Measurements from ENCODE around the gene CNTN4.

Gene CNTN4

DNA sequence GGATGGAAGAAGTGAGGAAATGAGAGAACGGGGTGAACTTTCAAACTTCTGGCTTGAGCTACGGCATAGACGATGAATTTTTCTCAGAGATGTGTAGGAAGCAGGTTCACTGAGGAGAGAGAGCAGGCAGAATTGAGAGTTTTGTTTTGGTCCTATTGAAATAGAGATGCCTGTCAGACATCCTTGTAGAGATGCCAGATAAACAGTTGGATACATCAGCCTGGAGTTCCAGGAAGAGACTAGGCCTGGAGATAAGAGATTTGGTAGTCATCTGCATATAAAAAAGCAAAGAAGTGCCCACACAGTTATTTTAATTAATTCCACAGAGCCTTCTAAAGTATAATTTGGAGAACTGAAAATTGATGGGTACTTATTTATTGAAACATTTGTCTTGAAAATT lies 515.9 kb downstream of the CNTN4 start:
- DNase-seq, result no peak

DNA sequence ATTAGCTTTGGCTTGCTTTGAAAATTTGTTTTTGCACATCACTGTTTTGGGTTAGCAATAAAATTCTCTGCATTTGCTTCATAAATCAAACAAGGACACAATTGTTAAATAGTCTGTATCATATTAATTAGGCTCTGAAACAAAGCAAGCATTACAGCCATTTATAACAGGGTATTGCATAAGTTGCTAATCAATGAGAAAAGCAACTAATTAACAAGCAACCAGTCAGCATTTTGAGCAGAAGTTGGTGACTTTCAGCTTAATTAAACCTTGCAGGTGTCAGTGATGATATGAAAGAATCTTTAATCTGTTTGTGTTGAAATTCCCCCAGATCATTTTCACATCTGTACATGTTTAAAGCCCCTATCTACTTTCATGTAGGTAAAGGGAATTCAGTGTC lies 516.4 kb downstream of the CNTN4 start:
- no peak for DNase-seq

DNA sequence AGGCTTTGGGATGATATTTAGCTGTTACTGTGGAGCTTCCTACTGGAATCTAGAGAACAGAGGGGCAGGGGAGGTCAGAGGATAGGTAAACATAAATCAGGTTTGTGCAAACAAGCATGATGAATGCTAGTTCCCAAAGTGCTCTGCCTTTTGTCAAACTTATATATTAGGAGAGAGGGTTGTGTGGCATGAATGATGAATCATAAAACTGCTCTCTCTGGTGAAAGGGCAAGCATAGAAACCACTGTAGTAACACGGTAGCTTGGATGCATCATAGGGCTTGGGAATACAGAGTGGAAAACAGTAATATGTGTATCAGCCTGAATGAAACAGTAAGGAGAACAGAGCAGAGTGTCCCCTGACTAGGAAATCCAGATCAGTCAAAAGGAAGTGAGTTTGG lies 524.8 kb downstream of the CNTN4 start:
- DNase-seq, result no peak

DNA sequence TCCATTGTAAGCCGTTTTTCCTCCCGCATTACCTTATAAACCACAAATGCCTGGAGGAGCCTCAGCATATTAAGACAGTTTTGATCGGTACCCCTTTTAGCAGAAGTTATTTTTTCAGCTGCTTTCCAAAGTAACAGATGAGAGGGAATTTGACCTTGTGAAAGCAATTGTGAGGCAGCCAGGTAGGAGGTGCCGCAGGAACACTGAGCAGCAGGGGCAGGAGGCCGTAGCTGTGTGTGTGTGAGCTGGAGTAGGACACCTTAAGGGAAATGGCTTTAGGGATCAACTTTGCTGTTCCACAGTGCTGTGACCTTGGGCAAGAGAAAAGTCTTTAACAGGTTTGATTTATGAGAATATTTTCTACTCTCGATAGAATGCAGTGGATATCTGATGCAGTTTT lies 529.5 kb downstream of the CNTN4 start:
- no peak for DNase-seq

DNA sequence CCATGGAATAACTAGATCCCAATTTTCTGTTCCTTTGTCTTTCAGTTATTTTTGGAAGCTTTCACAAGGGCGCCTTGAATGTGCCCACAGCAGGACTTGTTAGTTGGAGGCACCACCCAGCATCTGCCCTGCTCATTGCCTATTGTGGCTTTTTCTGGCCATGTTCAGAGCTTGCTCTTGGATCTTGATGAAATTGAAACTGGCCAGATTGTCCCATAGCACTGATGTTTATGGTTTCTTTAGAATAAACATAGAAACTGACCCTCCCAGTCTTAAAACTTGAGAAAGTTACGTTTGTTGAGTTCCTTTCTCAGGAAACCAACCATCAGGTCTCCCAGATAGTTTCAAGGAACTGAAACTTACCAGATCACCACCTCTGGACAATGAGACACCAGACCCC lies 536.8 kb downstream of the CNTN4 start:
- no peak for DNase-seq

DNA sequence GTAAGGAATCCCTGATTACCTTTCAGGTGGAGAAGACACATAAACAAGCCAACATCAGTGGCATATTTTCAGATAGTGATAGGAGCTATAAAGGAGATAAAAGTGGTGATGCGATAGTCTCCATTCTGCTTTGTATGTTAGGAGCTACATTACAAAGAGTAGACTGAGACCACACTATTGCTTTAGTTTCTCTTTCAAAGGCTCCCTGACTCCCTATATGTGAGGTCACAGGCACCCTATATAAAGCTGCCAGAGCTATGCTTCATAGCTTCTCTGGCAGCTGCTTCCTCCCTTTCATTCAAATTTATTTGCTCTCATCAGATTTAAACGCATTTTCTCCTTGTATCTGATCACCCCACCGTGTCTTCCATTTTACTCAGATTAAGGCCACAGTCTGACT lies 544.9 kb downstream of the CNTN4 start:
- DNase-seq, result no peak

DNA sequence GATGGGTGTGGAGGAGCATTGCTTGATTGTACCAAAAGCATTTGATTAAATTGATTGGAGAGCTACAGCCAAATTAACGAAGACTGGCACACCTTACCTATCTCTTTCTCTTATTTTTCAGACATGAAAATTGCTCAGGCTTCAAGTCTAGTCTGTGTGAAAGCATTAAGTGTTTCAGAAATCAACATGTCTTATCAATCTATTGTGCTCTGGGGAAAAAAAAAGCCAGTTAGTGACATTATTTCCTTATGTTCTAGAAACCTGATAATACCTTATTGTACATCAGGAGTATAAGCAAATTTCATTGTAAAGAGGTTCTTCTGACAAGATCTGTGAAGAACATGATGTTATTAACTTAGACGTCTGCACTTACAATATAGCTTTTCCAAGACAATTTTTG lies 546.3 kb downstream of the CNTN4 start:
- no peak for DNase-seq

DNA sequence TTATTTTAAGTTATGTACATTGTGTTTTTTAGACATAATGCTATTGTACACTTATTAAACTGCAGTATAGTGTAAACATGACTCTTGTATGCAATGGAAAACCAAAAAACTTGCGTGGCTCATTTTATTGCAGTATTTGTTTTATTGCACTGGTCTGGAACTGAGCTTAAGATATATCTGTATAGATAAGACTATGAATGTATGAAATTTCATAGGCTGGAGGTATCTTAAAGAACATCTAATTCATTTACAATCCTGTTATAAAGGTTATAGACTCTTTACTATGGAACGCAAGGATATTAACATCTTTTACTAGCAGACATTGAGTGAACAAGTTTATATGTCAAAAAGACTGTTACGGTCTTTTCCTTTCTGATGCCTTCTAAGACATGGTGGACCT lies 552.1 kb downstream of the CNTN4 start:
- no peak for DNase-seq

DNA sequence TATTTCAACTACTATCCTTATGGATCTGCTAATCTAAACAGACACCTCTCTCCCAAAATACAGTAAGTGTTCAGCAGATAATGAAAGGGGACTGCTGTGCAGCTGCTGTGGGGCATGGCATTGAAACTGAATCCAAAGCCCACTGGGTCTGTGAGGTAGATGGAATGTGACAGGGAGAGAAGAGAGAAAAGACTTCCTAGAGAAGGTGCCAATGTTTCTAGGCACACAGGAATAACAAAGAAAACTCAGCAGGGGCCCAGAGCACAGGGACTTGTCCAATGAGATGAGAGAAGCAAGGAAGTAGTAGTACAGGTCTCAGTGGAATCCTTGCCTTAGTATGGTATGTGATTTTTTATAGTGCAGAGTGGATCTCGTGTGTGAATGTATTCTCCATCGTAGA lies 553.7 kb downstream of the CNTN4 start:
- DNase-seq, result no peak

DNA sequence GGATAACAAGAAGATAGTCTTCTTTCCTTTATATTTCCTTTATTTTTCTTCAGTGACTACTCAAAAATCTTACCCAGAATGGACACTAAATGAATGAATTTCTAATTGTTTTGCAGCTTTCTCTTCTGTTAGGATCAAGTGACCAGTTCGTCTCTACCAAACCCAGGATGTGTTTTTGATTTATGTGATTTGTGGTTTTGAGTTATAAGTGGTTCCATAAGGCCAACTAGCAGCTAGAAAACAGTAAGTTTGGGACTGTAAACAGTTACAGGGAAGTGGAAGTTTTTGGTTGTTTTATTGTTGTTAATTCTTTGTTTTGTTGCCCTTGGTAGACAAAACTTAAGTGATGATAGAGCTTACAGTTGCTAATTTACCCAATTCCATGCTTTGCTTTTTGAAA lies 555.0 kb downstream of the CNTN4 start:
- no peak for DNase-seq

DNA sequence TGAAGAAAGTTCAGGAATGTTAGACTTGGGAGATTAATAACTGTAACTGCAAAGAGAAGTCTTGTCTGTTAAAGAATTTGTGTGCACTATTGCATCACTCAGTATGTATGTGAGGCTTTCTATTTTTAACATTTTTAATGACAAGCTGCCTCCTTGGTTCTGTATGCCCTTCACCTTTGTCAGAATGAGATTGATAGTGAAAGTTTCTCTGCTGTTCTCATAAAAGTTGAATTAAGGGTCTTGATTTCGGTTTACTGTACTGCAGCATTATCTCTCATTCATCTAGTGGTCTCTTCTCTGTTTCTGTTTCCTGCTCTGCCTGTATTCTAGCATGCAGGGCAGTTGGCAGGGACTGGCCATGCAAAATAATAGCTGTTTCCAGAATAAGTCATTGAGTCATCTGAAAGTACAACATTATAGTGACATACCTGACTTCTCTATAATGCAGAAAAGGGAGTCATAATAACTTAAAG lies 556.6 kb downstream of the CNTN4 start:
- DNase-seq, result no peak

DNA sequence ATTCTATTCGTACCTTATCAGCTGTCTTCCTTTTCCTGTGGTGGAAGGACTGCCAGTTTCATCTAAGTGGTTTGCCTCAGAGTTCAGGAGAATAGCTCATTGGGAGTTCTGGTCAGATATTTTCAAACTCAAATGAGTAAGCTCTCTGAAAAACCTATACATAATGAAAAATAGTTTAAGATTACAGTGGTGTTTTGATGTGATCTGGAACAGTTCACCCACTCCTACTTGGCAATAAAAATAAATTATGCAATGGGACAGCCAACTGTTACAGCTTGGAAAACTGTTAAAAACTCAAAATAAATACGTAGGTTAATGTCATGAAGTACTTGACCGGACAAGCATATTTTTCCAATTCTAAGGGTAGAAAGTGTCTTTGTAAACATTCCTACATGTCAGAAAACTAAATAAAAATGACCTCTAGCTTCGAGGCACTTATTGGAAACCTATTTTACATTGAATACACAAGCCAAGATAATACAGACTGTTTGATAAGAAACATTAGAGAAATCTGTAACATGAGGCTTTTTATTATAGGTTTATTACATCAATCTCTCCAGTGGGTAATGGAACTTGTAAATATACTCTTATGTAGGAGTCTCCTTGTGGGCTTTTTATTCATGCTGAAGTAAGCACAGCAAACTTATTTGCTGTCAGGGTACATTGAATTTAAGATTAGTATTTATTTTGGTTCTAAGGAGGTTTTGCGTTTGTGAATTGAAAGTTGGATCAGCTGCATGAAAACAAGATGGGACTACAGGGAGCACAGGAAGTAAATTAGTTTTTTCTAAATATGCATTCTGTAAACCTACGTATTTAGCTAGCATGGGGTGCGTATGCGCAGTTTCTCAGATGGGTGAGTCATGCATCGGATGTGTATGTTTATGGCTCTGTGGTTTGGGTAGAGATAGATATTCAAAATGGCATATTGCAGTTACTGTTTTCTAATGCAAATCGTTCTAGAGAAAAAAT lies 558.4 kb downstream of the CNTN4 start:
- DNase-seq, result no peak

DNA sequence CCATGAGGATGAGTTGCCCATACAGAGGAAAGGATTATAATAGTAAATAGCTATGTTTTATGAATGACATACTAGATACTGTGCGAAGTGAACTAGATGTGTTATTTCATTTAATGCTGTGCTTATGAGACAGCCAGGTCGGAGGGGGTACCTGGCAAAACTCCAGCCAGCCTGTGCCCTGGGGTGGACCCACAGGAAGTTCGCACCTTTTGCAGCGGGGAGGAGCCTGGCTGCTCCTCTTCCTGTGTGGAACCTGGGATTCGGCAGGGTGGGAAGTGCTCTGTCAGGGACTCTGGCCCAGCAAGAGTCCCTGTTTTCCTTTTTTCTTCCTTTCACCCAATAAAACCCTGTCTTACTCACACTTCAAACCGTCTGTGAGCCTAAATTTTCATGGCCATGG lies 559.3 kb downstream of the CNTN4 start:
- no peak for DNase-seq

DNA sequence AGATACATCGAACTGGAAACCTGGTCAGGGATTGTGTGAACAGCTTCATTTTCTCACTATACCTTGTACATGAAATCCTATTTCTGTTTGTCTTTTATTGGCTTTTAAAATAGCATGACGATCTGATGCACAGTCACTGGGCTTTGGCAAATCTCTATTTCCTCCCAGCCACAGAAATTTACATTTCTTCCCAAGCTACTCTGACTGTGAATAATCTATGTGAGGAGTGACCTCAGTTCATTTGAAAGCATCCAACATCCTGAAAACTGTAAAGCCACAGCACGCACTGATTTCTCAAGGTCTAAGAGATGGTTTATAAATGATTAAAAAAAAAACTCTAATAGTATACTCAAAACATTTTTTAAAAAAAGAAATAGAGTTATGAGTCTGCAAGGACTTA lies 561.2 kb downstream of the CNTN4 start:
- DNase-seq, result no peak

DNA sequence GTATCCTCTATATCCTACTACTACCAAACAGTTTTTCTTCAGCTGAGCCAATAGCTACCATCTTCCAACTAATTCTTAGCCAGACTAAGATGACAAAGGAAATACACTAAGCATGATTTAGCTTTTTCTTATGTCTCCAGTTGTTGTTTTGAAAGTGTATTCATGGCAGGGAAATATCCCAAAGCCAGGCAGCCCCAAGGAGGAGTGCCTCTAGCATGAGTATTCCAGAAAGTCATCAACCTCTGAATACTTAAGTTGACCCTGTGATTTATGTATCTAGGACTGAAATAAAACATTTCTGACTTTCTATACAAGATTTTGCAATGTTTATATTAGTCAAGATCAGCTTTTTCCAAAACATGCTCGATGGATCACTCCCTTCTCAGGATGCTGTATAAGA lies 562.4 kb downstream of the CNTN4 start:
- DNase-seq, result no peak

DNA sequence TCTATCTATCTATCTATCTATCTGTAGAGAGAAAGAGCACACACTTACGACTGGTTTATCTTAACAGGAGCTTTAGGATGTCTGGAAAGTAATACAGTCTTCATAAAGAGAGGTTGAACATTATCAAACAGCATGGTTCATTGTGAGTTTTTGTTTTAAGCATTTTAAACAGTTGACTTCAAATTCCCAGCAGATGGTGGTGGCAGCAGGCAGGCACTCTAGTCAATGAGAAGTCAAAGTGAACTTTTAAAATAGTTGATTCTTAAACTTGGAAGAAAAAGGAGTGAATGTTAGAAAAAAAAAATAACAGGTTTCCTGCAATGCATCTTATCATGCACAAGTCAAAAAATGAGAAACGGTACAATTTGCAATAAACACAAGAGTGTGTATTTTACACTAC lies 578.8 kb downstream of the CNTN4 start:
- no peak for DNase-seq

DNA sequence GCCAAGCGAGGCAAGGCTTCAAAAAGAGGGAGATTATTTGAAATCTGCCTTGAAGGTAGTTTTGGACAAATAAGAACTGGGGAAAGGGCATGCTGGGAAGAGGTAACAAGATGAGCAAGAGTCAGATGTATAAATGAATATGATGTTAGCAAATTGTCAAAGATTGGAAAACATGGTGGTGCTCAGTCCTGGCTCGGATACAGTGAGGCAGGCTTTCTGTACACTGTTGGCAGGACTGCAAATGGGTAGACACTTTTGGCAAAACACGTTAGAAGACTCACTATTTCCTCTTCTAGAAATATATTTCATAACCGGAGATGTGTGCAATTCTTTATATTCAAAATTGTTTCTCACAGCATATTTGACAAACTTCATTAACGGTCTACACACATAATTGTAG lies 581.6 kb downstream of the CNTN4 start:
- no peak for DNase-seq

DNA sequence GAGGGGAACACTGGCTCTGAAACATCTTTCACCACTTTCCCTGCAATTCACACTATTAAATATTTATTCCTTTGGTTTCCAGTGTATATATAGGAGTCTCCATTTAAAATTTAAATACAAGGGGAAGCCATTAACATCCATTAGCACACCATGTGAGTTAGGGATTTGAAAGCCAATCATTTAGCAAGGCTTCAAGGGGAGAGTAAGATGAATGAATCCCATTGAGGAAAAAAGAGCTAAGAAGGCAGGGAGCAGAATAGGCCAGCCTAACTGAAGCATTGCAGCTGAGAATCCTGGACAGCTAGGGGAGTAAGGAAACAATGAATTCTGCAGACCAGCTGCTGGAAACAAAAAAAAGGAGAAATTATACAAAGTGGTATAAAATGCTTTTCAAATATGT lies 585.4 kb downstream of the CNTN4 start:
- DNase-seq, result no peak

DNA sequence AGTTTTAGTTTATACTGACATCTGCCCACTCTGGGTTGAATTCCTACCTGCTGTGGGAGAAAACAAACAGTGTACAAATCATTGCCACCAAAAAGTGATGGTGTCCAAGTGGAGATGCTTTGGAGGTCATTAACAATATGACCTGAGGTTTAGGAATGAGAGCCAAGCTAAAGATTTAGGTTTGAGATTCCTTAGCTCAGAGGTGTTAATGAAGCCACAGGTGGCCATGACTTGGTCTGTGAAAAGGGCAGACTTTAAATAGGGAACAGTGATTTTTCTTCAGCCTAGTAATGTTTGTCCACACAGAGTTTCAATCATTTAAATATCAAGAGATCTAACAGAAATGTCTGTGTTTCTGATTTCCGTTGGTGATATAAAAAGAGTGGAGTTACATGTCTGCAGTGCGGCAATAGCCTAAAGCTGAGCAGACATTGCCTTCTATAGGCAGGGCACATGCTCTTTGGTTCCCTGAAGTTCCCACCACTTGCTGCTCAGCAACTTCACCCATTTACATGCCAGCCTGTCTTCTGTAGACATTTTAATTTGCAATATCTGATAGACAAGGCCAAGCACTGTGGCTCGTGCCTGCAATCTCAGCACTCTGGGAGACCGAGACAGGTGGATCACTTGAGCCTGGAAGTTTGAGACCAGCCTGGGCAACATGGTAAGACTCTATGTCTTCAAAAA lies 588.3 kb downstream of the CNTN4 start:
- DNase-seq, result no peak

DNA sequence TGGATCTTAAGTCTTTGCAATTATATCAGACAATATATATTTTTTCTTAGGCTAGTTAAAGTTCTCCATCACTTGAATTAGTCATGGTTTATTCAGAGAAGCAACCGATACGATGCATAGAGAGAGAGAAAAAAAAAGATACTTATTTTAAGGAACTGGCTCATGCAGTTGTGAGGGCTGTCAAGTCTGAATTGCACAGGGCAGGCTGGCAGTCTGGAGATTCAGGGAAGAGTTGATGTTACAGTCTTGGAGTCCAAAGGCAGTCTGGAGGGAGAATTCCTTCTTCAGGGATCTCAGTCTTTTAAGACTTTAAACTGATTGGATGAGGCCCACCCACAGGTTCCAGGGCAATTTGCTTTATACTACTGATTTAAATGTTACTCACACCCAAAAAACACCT lies 598.9 kb downstream of the CNTN4 start:
- DNase-seq, result no peak

DNA sequence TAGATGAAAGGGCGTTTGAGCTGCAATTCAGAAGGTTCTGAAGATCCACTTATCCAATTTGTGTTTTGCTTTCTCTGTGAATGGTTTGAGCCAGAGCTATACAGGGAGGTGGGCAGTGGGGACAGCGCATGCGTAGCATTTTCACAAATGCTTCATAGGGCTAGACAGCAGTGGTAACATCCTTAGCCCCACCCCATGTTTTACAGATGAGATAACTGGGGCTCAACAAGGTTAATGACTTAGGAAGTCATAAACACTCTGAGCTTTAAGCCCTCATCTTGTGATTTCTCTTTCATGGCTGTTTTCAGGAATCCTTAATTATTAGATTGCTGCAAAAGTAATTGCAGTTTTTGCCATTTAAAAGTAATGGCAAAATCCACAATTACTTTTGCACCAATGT lies 602.8 kb downstream of the CNTN4 start:
- DNase-seq, result no peak

DNA sequence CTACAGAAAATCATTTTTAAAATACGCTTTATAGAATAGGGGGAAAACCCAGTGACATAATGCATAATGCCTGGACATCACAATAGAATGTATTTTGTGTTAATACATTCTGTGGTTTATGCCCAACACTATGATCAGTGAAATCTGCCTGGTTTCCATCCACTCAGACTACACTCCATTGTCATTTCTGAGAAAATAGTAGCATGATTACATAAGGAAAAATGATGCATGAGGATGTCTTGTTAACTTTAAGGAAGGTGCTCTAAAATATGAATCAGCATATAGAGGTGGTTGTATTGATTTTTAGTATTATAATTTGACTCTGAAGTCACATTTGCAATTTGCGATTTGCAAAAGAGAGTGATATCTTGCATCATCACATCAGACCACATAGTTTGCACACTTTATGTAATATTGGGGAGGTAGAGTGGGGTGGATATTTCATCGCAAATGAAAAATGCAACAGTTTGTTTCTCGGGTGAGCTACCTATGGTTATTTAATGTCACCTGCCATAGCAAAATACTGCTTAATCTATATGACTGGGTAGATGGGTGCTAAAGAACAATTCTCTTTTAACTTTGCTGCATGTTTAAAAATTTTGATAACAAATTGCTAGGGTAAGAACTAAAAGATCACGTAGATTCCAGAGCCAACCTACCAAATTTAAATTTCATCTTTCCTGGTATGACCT lies 607.6 kb downstream of the CNTN4 start:
- DNase-seq, result no peak

DNA sequence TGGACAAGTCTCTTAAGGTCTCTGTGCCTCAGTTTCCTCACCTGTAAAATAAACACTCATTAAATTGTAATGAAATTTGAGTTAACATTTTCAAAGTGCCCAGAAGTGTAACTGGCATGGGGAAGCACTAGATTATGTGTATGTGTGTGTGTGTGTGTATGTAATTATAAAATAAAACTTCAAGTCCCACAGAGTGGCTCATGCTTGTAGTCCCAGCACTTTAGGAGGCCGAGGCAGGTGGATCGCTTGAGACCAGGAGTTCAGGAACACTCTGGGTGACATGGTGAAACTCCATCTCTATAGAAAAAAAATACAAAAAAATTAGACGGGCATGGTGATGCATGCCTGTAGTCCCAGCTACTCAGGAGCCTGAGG lies 608.2 kb downstream of the CNTN4 start:
- no peak for DNase-seq

DNA sequence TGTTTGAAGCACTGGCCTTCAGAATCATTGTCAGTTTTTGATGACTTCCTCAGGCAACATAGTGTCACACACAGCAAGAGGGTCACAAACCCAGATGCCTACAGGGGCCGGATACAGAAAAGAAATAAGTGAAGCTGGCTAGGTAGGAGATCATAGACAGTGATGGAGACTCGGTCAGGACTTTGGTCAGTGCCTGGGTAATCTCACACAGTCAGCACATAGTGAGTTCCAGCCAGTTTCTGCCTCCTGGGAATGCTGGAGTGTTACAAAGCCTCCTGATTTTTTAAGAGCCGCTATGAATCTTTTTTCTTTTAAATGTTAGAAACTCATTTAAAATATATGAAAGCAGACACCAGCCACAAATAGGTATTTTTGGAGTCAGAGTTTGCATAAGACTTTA lies 612.4 kb downstream of the CNTN4 start:
- no peak for DNase-seq
